GM18909 (cell line): ENCODE data around the gene CACNB2.

Source experiments
- ATAC-seq: cut with Tn5 transposase; IDR thresholded peaks from one replicate; pipeline ENCODE4 v1.9.1; 2021; ENCODE audit warnings: mild to moderate bottlenecking; ENCODE audit not compliant: unreplicated experiment, poor library complexity

The CACNB2 gene

DNA sequence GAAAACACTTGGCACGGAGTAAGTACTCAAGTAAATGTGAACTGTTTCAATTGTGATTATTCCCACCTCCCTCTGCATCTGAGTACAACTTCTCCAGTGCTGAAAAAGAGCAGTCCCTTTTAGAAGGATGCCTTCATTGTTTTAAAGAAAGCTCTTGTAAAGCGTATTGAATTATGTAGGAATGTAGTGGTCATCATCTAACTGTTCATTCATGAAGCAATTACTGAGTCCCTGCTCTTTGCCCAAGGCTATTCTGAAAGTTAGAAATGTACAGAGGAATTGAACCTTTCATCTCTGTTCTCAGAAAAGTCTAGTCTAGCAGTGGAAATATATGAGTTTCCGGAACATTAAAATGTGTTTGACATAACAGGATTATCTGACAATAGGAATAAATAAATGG lies 127.8 kb downstream of the CACNB2 start:
- ATAC-seq = no peak

DNA sequence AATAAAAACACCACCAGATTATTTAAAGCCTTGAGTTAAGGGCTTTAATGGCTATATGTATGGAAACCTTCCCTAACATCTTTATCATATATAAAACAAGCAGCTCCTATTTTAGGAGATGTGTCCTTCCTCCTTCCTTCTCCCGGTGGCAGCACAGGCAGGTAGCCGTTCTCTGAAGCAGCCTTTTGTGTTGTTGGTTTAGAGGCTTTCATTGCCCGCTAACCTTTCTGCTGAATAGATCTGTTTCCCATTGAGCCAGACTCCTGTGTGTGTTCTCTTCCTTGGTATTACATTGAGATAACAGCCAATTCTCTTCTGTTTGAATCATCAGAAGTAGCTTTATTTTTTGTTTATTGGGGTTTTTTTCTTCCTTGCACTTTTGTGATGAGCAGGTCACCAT lies 131.3 kb downstream of the CACNB2 start:
- ATAC-seq = no peak

DNA sequence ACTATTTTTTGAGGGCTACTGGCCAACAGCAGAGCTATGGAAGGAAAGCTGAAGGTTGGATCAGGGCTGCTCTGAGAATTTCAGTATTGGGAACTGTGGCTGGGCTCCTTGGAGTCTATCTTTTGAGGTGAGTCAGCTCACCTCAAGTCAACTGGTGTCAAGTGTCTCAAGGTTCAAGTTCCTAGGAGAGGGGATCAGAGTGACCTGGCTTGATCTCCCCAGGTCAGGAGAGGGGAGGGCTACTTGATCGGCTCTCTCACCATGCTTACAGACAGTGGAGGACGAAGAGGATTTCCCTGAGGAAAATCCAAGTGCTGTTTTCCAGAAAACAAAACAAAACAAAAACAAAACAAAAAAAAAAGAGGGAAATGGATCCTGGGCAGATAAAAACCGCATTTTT lies 132.8 kb downstream of the CACNB2 start:
- ATAC-seq = no peak

- no peak for ATAC-seq
Observed at GRCh38 chr10:18278181-18278580, 138.0 kb downstream of the CACNB2 start.

GRCh38 chr10:18279173-18279572 lies 138.9 kb downstream of the CACNB2 start:
- ATAC-seq = no peak

GRCh38 chr10:18282094-18282493 lies 141.9 kb downstream of the CACNB2 start:
- ATAC-seq = no peak

GRCh38 chr10:18290651-18291313 lies 150.6 kb downstream of the CACNB2 start:
- ATAC-seq = no peak

GRCh38 chr10:18293536-18294510 lies 153.6 kb downstream of the CACNB2 start:
- ATAC-seq = no peak

- no peak for ATAC-seq
Observed at GRCh38 chr10:18294633-18295032, 154.4 kb downstream of the CACNB2 start.

GRCh38 chr10:18297659-18298058 lies 157.4 kb downstream of the CACNB2 start:
- no peak for ATAC-seq

DNA sequence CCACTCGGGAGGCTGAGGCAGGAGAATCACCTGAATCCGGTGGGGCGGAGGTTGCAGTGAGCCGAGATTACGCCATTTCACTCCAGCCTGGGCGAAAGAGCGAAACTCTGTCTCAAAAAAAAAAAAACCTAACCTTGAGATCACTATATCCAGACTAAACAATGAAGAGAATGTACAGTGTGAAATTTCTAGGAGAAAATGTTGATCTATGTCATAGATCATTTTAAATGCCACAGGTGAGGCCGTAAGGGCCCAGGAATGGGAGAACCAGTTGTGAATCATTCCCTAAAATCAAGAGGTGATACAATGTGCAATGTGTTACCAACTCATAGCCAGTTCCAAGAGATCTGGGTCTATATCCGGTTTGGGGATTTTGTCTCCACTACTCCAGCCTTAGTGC lies 158.0 kb downstream of the CACNB2 start:
- no peak for ATAC-seq

DNA sequence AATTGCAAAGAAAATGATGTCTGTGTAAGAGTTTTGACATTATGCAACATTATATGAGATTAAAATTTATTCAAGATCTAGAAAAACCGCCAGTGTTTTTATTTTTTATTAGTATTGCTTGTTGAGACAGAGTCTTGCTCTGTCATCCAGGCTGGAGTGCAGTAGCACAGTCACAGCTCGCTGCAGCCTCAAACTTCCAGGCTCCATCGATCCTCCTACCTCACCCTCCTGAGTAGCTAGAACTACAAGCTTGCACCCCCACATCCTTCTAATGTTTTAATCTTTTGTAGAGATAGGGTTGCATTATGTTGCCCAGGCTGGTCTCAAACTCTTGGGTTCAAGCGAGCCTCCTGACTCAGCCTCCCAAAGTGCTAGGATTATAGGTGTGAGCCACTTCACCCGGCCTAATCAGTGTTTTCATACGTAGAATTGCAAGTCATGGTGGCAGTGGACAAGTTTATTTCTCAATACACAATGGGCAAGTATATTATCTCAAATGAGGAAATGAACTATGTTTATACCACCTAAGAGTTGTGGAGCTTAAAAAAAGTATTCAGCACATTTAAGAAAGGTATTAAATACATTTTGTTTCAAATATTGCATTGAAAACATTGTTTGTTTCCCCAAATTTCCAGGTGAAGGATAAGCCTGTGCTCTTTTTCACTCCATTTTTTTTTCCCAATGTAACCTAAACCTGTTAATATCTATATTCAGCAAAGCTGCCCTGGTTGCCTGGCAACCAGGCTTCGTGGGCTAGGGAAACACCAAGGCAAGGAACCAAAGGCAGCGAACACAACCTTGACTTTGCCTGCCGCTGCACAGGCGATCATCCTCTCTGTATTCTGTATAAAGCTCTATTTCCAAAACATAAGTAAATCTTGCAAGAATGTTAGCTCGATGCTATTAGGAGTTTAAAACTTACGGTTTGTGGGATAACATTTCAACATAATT lies 163.9 kb downstream of the CACNB2 start:
- no peak for ATAC-seq

DNA sequence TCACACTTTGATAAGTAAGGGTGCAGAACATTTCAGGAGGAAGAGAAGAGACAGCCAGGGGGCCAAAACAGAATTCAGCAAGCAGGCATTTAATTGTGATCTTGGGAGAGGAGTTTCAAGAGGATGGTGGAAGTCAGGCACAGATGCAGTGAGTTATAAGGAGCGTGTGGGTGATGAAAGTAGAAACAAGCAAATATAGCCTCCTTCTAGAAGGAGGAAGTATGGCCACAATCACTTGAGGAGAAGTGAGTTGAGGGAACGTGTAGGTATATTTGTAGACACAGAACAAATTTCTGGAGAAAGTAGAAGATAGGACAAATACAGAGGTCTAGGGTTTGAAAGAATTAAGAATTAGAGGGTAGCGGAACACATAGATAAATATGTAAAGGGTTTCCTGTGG lies 165.8 kb downstream of the CACNB2 start:
- no peak for ATAC-seq

DNA sequence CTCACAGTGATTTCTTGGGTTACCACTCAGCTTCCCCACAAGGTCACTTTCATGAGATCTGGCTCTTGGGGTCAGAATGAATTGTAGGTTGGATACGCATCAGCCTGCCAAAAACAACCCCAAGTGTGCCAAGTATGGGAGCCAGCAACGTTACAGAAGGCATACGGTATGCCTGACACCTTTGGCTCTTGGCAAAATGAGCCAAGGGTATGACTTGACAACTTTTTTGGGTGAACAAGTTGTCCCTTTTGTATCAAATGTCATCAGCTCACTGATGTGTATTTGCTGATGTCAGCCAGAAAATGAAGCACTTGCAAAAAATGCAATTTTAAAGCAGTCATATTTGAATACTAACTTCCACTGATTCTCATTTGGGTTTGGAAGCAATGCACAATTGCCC lies 168.4 kb downstream of the CACNB2 start:
- ATAC-seq = no peak

- ATAC-seq = no peak
Observed at GRCh38 chr10:18310761-18311160, 170.5 kb downstream of the CACNB2 start.

DNA sequence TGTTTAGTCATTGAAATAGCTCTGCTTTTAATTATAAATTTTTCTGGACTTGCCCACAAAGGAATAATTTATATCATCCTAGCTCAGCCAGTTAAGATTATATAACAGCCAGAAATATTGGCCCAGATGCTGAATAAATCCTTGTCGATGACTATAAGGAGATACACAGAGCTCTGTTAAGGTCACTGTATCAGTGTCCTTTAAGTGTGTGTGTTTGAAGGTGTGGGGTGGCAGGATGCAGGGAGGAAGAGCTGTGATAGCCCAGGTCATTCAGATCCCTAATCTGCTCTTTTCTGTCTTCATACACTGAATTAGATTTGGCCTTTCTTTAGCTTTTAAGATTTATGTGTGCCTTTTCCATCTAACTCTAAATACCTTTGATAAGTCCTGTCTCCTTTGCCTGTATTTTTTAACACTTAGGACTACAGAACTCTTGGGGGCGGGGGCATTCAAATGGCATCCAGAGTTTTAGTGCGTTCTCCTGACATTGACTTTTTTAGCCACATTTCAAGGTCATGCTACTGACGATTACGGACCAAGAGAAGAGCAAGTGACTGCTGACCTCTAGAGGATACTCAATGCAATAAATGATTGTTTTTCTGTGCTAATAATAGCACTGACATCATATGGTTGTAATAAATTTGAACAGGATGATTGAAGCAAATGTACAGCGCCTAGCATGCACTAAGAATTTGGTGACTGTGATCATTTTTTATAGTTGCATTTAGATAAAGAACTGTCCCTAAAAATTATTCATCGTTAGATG lies 172.3 kb downstream of the CACNB2 start:
- peak; percentile 96 for ATAC-seq

DNA sequence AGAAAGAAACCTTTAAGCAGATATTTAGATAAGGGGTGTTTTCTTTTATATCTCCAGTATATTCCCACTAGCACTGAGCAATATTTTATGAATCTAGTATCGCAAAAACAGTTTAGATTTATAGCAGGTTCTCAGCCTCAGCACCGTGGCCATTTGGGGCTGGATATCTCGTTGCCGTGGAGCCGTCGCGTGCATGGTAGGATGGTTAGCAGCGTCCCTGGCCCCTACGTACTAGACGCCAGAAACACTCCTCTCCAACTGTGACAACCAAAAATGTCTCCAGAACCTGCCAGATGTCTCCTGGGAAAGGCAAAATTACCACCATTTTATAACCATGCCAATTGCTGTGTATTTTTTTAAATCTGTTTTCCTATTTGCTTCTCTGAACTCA lies 172.9 kb downstream of the CACNB2 start:
- ATAC-seq = no peak

DNA sequence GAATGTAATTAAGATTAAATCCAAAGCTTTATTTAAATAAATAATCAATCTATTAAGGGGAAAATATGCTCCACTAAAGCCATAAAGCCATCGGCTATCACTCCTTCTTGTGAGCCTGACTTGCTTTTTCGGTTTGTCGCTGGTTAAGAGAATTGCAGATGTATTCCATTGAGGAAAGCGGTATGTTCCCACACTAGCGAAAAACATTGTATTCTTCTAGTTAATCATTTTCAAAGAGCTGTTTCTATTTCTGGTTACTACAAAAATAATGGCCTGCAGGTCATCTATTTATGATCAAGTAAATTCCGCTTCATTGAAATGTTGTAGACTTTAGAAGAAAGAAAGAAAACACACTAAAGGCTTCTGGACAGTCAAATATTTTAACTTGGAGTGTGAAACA lies 173.4 kb downstream of the CACNB2 start:
- ATAC-seq = no peak

DNA sequence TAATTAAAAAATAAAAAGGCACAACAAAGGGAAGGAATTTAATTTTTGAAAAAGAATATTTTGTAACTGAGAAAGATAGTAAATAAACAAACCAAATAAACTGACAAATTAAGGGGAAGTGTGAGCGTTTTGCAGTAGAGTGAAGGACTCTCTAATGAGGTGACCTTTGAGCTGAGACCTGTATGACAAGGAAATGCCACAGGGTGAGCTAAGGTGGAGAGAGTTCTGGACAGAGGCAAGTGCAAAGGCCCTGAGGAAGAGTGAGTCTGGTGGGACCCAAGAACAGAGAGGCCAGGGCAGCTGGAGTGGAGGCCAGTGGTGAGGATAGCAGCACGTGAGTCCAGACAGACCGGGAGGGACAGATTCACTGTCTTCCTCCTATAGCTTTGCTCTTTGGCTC lies 179.4 kb downstream of the CACNB2 start:
- no peak for ATAC-seq

- no peak for ATAC-seq
Observed at GRCh38 chr10:18321371-18321770, 181.1 kb downstream of the CACNB2 start.
